Hematopoietic multipotent progenitor cell (in vitro differentiated cells): ENCODE measurements around the gene MECP2. TPM values are rescaled to one million over a fixed set of nuclear protein-coding genes. Genes with fewer than 3 reads are reported as not detected.
A peak's percentile ranks its signal among the peaks of the same experiment; 100 is the strongest.

Experiments
- DNase-seq, 3 donors: peaks; one replicate each; pipeline ENCODE4 v3.0.0-alpha.2; 2011 to 2015; ENCODE audit warnings: low read depth in 2 of 3, low spot score in 2 of 3
- small RNA-seq: library from RNA; depleted of rRNA; stranded (forward); fragments of <200 nt; gene quantifications from one replicate; pipeline ENCODE3, GENCODE V24; 2012
- total RNA-seq: library from RNA; depleted of rRNA; stranded (reverse); fragments of >200 nt; gene quantifications from one replicate; pipeline ENCODE4 v1.2.3, GENCODE V29; 2012

MECP2 gene
- total RNA-seq, 1 donor, result 25.3 TPM

DNA sequence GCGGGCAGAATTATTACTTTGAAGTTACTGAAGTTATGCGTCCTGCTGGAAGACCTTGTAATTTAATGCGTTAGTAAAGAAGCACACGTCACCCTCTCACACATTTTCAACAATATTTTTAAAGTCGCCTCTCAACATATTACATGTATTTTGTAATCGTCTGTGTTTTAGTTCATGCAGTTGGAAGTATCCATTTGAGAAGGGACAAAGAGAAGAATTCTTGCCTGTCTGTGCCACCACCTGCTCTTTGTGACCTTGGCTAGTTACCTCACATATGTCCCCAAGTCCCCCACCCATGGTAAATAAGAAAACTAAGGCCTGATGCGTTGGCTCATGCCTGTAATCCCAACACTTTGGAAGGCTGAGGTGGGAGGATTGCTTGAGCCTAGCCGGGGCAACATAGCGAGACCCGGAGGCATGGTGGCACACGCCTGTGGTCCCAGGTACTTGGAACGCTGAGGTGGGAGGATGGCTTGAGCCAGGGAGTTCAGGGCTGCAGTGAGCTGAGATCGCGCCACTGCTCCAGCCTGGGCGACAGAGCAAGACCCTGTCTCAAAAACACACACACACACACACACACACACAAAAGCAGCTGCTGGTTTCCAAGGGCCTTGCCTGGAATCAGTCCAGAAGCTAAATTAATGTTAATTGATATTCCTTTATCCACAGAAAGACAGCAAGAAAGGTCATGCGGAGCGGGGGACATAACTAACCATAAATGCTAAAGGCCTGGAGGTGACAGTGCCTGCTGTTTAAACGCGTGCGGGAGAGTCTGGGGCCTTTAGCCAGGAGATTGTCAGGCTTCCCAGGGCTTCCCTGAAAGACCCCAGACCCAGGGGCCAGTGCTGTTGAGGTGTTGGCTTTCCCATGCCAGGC lies 124.2 kb downstream of the MECP2 start:
- DNase-seq, result no peak

DNA sequence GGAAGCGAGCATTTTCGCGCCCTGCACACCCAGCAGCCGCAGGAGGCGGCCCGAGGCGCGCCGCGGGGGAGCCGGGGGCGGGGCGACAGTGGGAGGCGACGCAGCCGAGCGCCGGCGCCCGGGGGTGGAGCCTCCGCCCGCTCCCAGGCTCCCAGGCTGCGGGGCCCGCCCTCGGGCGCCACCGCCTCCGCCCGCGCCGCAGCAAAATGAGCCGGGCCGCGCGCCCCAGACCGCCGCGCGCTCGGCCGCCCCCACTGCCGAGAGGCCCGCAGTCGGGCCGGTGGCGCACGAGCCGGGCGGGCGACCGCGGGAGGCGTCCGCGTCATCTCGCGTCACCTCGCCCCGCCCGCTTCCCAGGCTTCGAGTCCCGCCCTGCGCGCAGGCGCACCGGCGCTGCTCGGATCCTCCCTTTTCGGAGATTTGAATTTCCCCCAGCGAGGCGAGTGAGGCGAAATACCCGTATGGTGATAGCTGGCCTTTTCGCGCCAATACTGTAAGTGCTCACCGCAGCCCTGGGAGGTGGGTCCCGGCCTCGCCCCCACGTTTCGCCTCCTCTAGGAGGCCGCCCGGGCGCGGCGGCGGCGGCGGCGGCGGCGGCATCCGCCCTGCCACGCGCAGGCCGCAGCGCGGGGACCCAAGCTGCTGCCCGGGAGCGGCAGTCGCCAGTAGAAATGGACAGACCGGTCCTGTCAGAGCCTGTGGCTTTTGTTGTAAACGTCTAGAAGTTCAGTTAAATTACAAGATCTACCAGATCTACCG lies 125.0 kb downstream of the MECP2 start, which contains the start of gene TMEM187:
TSS of gene TMEM187 (plus strand) at position 387 of the 759 bp plus-strand sequence. CDS start 9,309 bp downstream, outside the sequence.
- peak; percentile 85 to 91 (median 89) for DNase-seq

Small RNA genes within 50 kb of the gene (small RNA-seq; reads per million reads assigned to genes)
- not detected for gene MIR3202-1

Other genes starting within 250 kb of the MECP2 start
- gene L1CAM, start 211.5 kb downstream of the MECP2 start, total RNA-seq, result under 0.01 TPM
- under 0.01 TPM for gene AVPR2, start 193.0 kb downstream of the MECP2 start, total RNA-seq
- 242 TPM for gene ARHGAP4, start 171.5 kb downstream of the MECP2 start, total RNA-seq
- gene NAA10, start 162.7 kb downstream of the MECP2 start, total RNA-seq, result 37.4 TPM
- 37.7 TPM for gene RENBP, start 153.1 kb downstream of the MECP2 start, total RNA-seq
- 95.1 TPM for gene HCFC1, start 125.9 kb downstream of the MECP2 start, total RNA-seq
- gene TMEM187, start 125.0 kb downstream of the MECP2 start, total RNA-seq, result 15.6 TPM
- gene IRAK1, start 77.8 kb downstream of the MECP2 start, total RNA-seq, result 40.9 TPM
- not detected for gene OPN1LW, start 46.5 kb upstream of the MECP2 start, total RNA-seq
- gene OPN1MW, start 84.9 kb upstream of the MECP2 start, total RNA-seq, result not detected
- gene OPN1MW2, start 122.0 kb upstream of the MECP2 start, total RNA-seq, result not detected
- gene OPN1MW3, start 159.9 kb upstream of the MECP2 start, total RNA-seq, result not detected
- gene TEX28, start 197.4 kb upstream of the MECP2 start, total RNA-seq, result under 0.01 TPM
- 0.27 TPM for gene TKTL1, start 198.1 kb upstream of the MECP2 start, total RNA-seq